B cell (primary cell): ENCODE results near the gene TSPAN5.

Experiments
- EZH2 ChIP-seq: IDR thresholded peaks from 2 replicates; pipeline ENCODE4 v1.6.1; 2012; ENCODE audit warnings: borderline replicate concordance, low read depth, mild to moderate bottlenecking, moderate library complexity, low read length; ENCODE audit not compliant: insufficient read depth, poor library complexity, severe bottlenecking
- TF ChIP-seq, protein P1 (sequence below): fragments of 200-600 bp; IDR thresholded peaks from one replicate; pipeline ENCODE4 v1.8.0; 2022; ENCODE audit warnings: antibody characterized with exemption, mild to moderate bottlenecking

DNA sequence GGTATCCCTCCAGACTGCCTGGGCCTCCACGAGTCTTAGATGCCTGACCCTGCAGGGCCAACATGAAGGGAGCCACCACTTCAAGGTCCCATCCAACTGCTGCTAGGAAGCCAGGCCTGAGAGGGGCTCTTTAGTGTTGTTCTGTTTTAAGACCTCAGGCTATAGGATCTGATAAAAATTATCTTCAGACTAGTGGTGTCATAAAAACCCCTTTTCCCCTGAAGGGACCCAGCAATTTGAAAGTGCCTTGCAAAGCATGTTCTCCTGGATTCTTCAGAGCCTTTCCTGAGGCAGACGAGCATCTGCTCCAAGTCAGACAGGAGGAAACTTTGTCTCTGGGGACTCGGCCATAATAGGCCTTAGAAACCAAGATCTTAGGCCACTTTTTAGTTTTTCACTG lies 26.9 kb downstream of the TSPAN5 start:
- TF ChIP-seq EZH2, result no peak
- TF ChIP-seq, protein P1, sequence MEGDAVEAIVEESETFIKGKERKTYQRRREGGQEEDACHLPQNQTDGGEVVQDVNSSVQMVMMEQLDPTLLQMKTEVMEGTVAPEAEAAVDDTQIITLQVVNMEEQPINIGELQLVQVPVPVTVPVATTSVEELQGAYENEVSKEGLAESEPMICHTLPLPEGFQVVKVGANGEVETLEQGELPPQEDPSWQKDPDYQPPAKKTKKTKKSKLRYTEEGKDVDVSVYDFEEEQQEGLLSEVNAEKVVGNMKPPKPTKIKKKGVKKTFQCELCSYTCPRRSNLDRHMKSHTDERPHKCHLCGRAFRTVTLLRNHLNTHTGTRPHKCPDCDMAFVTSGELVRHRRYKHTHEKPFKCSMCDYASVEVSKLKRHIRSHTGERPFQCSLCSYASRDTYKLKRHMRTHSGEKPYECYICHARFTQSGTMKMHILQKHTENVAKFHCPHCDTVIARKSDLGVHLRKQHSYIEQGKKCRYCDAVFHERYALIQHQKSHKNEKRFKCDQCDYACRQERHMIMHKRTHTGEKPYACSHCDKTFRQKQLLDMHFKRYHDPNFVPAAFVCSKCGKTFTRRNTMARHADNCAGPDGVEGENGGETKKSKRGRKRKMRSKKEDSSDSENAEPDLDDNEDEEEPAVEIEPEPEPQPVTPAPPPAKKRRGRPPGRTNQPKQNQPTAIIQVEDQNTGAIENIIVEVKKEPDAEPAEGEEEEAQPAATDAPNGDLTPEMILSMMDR, result no peak
